A549 (cell line): ENCODE results near the gene ROR2. TPM values are rescaled to one million over a fixed set of nuclear protein-coding genes. Genes with fewer than 3 reads are reported as not detected.

Experiments used
- ATAC-seq, 2 experiments: fragments of 200-7000 bp in 1 of 2; fragments of >200 bp in 1 of 2; cut with Nextera tagmentation in 1 of 2; cut with Tn5 transposase in 1 of 2; 3 replicates each; pipeline versions ENCODE4 v1.8.0 to v1.9.1; 2018 to 2020; ENCODE audit warnings: mild to moderate bottlenecking in 1 of 2, moderate library complexity in 1 of 2
- CTCF ChIA-PET: fragments of 300-600 bp; sonication (Branson Sonifier 250); formaldehyde crosslinking; extraction: SDS; loops from one replicate; lab custom pipeline; 2021; ENCODE audit warnings: antibody characterized with exemption, inconsistent platforms; lab: Yijun Ruan, JAX
- POLR2A ChIA-PET: fragments of 350-600 bp; formaldehyde crosslinking; extraction: SDS; loops from one replicate; lab custom pipeline; 2021; ENCODE audit warnings: antibody characterized with exemption, inconsistent platforms; lab: Yijun Ruan, JAX
- DNase-seq, 2 experiments: peaks; one replicate each; pipeline versions ENCODE4 v3.0.0 to v3.0.0-alpha.2; 2011 to 2016; ENCODE audit warnings: low read depth in 1 of 2, low spot score in 1 of 2
- FAIRE-seq: peaks from 2 replicates; lab custom pipeline; 2011; peaks lifted over from hg19 to GRCh38; lab: Jason Lieb, UNC
- H3K27ac ChIP-seq, 2 experiments: fragments of >200 bp; sonication (Bioruptor Twin); formaldehyde crosslinking; 3 replicates each; pipeline ENCODE4 v1.5.1; 2016 to 2017
- H3K4me1 ChIP-seq: fragments of >200 bp; sonication (Bioruptor Twin); formaldehyde crosslinking; 3 replicates; pipeline ENCODE4 v1.6.1; 2016
- H3K4me2 ChIP-seq: fragments of >200 bp; sonication (Bioruptor Twin); formaldehyde crosslinking; 3 replicates; pipeline ENCODE4 v1.6.1; 2016
- H3K4me3 ChIP-seq: fragments of >200 bp; sonication (Bioruptor Twin); formaldehyde crosslinking; 3 replicates; pipeline ENCODE4 v1.5.1; 2016
- H3K9me3 ChIP-seq: fragments of >200 bp; sonication (Bioruptor Twin); formaldehyde crosslinking; 3 replicates; pipeline ENCODE4 v1.6.1; 2016
- BCL3 ChIP-seq: fragments of >200 bp; sonication (Bioruptor Twin); formaldehyde crosslinking; IDR thresholded peaks from 3 replicates; pipeline ENCODE4 v1.6.1; 2016
- CEBPB ChIP-seq, 2 experiments: fragments of >200 bp in 1 of 2; sonication (Bioruptor Twin) in 1 of 2; formaldehyde crosslinking in 1 of 2; IDR thresholded peaks; 2 replicates each; pipeline ENCODE4 v1.6.1; 2012 to 2016
- CTCF ChIP-seq: fragments of >200 bp; sonication (Bioruptor Twin); formaldehyde crosslinking; IDR thresholded peaks from 3 replicates; pipeline ENCODE4 v1.5.1; 2016
- EP300 ChIP-seq, 2 experiments: fragments of >200 bp; sonication (Bioruptor Twin); formaldehyde crosslinking; IDR thresholded peaks; 2 replicates in 1 of 2; 3 replicates in 1 of 2; pipeline ENCODE4 v1.6.1; 2016 to 2017
- ESRRA ChIP-seq: fragments of 150-350 bp; IDR thresholded peaks from 2 replicates; pipeline ENCODE4 v1.6.1; 2014; ENCODE audit warnings: mild to moderate bottlenecking, low read length, borderline replicate concordance
- FOSB ChIP-seq: fragments of 250-450 bp; sonication (Bioruptor Pico); IDR thresholded peaks from 2 replicates; pipeline ENCODE4 v1.5.0; 2020; ENCODE audit warnings: mild to moderate bottlenecking, moderate library complexity
- FOSL2 ChIP-seq, 2 experiments: fragments of 450-650 bp in 1 of 2; fragments of >200 bp in 1 of 2; sonication (Bioruptor Twin) in 1 of 2; formaldehyde crosslinking; IDR thresholded peaks; 2 replicates each; pipeline versions ENCODE4 v1.5.0 to v1.6.1; 2016 to 2020; ENCODE audit warnings: mild to moderate bottlenecking in 1 of 2, moderate library complexity in 1 of 2
- FOXS1 ChIP-seq: fragments of 250-450 bp; sonication (Bioruptor Pico); IDR thresholded peaks from 2 replicates; pipeline ENCODE4 v1.5.0; 2020; ENCODE audit warnings: mild to moderate bottlenecking, moderate library complexity
- HES2 ChIP-seq: fragments of >200 bp; sonication (Bioruptor Twin); formaldehyde crosslinking; IDR thresholded peaks from 2 replicates; pipeline ENCODE4 v1.6.1; 2016
- HOXA7 ChIP-seq: fragments of 250-450 bp; sonication (Bioruptor Pico); IDR thresholded peaks from 2 replicates; pipeline ENCODE4 v1.5.0; 2020; ENCODE audit warnings: mild to moderate bottlenecking, moderate library complexity
- HOXB13 ChIP-seq: fragments of 250-450 bp; sonication (Bioruptor Pico); IDR thresholded peaks from 2 replicates; pipeline ENCODE4 v1.5.0; 2020; ENCODE audit warnings: low read depth, mild to moderate bottlenecking, moderate library complexity
- HOXB5 ChIP-seq: fragments of 250-450 bp; sonication (Bioruptor Pico); IDR thresholded peaks from 2 replicates; pipeline ENCODE4 v1.5.0; 2020; ENCODE audit warnings: mild to moderate bottlenecking, moderate library complexity
- JUN ChIP-seq, 2 experiments: fragments of >200 bp; sonication (Bioruptor Twin); formaldehyde crosslinking; IDR thresholded peaks; 2 replicates in 1 of 2; 3 replicates in 1 of 2; pipeline ENCODE4 v1.6.1; 2016 to 2017
- JUNB ChIP-seq: fragments of >200 bp; sonication (Bioruptor Twin); formaldehyde crosslinking; IDR thresholded peaks from 2 replicates; pipeline ENCODE4 v1.6.1; 2016
- KDM1A ChIP-seq: fragments of 200-600 bp; sonication (generic); IDR thresholded peaks from 2 replicates; pipeline ENCODE4 v1.6.1; 2016; ENCODE audit warnings: low read depth, mild to moderate bottlenecking
- KDM5A ChIP-seq: fragments of 200-600 bp; sonication (generic); IDR thresholded peaks from 2 replicates; pipeline ENCODE4 v1.6.1; 2016; ENCODE audit warnings: antibody characterized with exemption, mild to moderate bottlenecking
- MAFK ChIP-seq: fragments of 450-650 bp; IDR thresholded peaks from 2 replicates; pipeline ENCODE4 v1.6.1; 2014; ENCODE audit not compliant: partially characterized antibody
- MAX ChIP-seq: IDR thresholded peaks from 2 replicates; pipeline ENCODE4 v1.6.1; 2012
- MAZ ChIP-seq: fragments of 150-350 bp; IDR thresholded peaks from 2 replicates; pipeline ENCODE4 v1.6.1; 2014; ENCODE audit warnings: antibody characterized with exemption, low read depth, low read length, borderline replicate concordance
- MYC ChIP-seq: IDR thresholded peaks from 2 replicates; pipeline ENCODE4 v1.6.1; 2012; ENCODE audit warnings: mild to moderate bottlenecking, inconsistent platforms, low read length, improper control_type of control experiment, borderline replicate concordance
- NPAS2 ChIP-seq: fragments of 250-450 bp; sonication (Bioruptor Pico); IDR thresholded peaks from 2 replicates; pipeline ENCODE4 v1.8.0; 2022; ENCODE audit warnings: mild to moderate bottlenecking, moderate library complexity, borderline replicate concordance
- POLR2AphosphoS2 ChIP-seq: conservative IDR thresholded peaks from 2 replicates; pipeline ENCODE4 v1.6.1; 2012; ENCODE audit warnings: low read length, improper control_type of control experiment, inconsistent platforms
- RCOR1 ChIP-seq: fragments of 150-350 bp; IDR thresholded peaks from 2 replicates; pipeline ENCODE4 v1.6.1; 2014; ENCODE audit warnings: antibody characterized with exemption, low read length, low read depth
- REST ChIP-seq: fragments of 200-600 bp; sonication (generic); IDR thresholded peaks from 2 replicates; pipeline ENCODE4 v1.6.1; 2016; ENCODE audit warnings: antibody characterized with exemption, mild to moderate bottlenecking, moderate library complexity
- RFX5 ChIP-seq: fragments of 450-650 bp; IDR thresholded peaks from 2 replicates; pipeline ENCODE4 v1.7.1; 2014; ENCODE audit warnings: antibody characterized with exemption, mild to moderate bottlenecking, moderate library complexity
- RNF2 ChIP-seq: fragments of 200-600 bp; sonication (generic); IDR thresholded peaks from 2 replicates; pipeline ENCODE4 v1.6.1; 2016; ENCODE audit warnings: low read depth, mild to moderate bottlenecking, antibody characterized with exemption, moderate library complexity, borderline replicate concordance
- SMC3 ChIP-seq: fragments of >200 bp; sonication (Bioruptor Twin); formaldehyde crosslinking; IDR thresholded peaks from 3 replicates; pipeline ENCODE4 v1.6.1; 2018; ENCODE audit warnings: inconsistent platforms
- SREBF2 ChIP-seq: fragments of 450-650 bp; IDR thresholded peaks from 2 replicates; pipeline ENCODE4 v1.6.1; 2014; ENCODE audit warnings: mild to moderate bottlenecking, moderate library complexity
- ZSCAN20 ChIP-seq: fragments of 250-450 bp; sonication (Bioruptor Pico); IDR thresholded peaks from 2 replicates; pipeline ENCODE4 v1.8.0; 2022; ENCODE audit warnings: mild to moderate bottlenecking, moderate library complexity
- WGBS: methylation state at CpG from one replicate; pipeline ENCODE4 v1.1.6; 2017; ENCODE audit errors: missing lambda C conversion rate; 5-methylcytosine and 5-hydroxymethylcytosine counted together
- polyA plus RNA-seq, 4 experiments: library from polyadenylated mRNA; depleted of rRNA in 3 of 4; stranded (reverse); fragments of >200 nt; fragmentation: RNase III in 1 of 4; extraction: RNeasy Plus Mini Kit Qiagen cat#74134 plus additional on column Dnase treatment in 1 of 4; gene quantifications; 2 replicates in 3 of 4; 3 replicates in 1 of 4; pipeline ENCODE4 v1.2.3, GENCODE V29; 2011 to 2017

Gene ROR2
- polyA plus RNA-seq, 2 of the 4 experiments (the other 2 are of a cell fraction) = 0.12 to 0.53 TPM

- Histone ChIP-seq H3K9me3 (no peaks in the 10 kb centered on the region), H3K4me3 (no peak overlapping the region), H3K27ac (no peak overlapping the region)
- WGBS = 22% methylated on average over 5 of the region's 5 CpGs
- POLR2A ChIA-PET = no interaction called here
- no peak for ATAC-seq
- no peak for TF ChIP-seq HOXA7 (CRISPR knock-in tag)
- TF ChIP-seq KDM1A = no peak
- TF ChIP-seq CEBPB (IDR thresholded peaks at IDR 0.05) = no peak
- TF ChIP-seq BCL3 = no peak
- no peak for TF ChIP-seq POLR2AphosphoS2
- TF ChIP-seq HES2 = no peak
- no peak for TF ChIP-seq FOXS1 (CRISPR knock-in tag)
- no peak for TF ChIP-seq MAFK
- TF ChIP-seq HOXB13 (CRISPR knock-in tag) = no peak
- no peak for TF ChIP-seq RNF2
- no peak for TF ChIP-seq SMC3
- TF ChIP-seq MAX = no peak
- no peak for TF ChIP-seq FOSL2 (IDR thresholded peaks at IDR 0.05)
- TF ChIP-seq FOSL2 (CRISPR knock-in tag; IDR thresholded peaks at IDR 0.05) = no peak
- TF ChIP-seq RFX5 = no peak
- TF ChIP-seq HOXB5 (CRISPR knock-in tag) = no peak
- no peak for TF ChIP-seq FOSB (CRISPR knock-in tag)
- no peak for TF ChIP-seq MAZ
- no peak for TF ChIP-seq ZSCAN20 (CRISPR knock-in tag)
- no peak for TF ChIP-seq SREBF2
- no peak for TF ChIP-seq RCOR1
- TF ChIP-seq, all 56 proteins: peak for 0
- H3K4me2 ChIP-seq = no peak overlapping the region
- FAIRE-seq = no peak
- H3K4me1 ChIP-seq = peaks cover 7% of the 10 kb centered on the region; the same call in 1 of the 3 replicates
- CTCF ChIA-PET = interaction anchor here (1.1 to 5.6 kb wide), 7 partner anchors 9 to 219 kb away, joined by 3 to 42 read pairs (median 4); no protein-coding TSS in a partner anchor
- no peak for DNase-seq
Observed at GRCh38 chr9:91946196-91946595, 3.8 kb downstream of the ROR2 start.

GRCh38 chr9:91945277-91946085, 4.5 kb downstream of the ROR2 start:
- FAIRE-seq (no peak), DNase-seq (no peak), ATAC-seq (no peak)
- 24% methylated on average over 10 of the region's 10 CpGs for WGBS
- no peak overlapping the region for H3K27ac ChIP-seq
- ChIA-PET CTCF (interaction anchor here (0.6 to 5.6 kb wide), 12 partner anchors 9 to 218 kb away, joined by 3 to 42 read pairs (median 4); no protein-coding TSS in a partner anchor), POLR2A (no interaction called here)
- H3K4me2 ChIP-seq = no peak overlapping the region
- no peak overlapping the region for H3K4me3 ChIP-seq
- H3K4me1 ChIP-seq = peaks cover 7% of the 10 kb centered on the region; the same call in 1 of the 3 replicates
- H3K9me3 ChIP-seq = no peaks in the 10 kb centered on the region
- no peak for TF ChIP-seq BCL3
- no peak for TF ChIP-seq SREBF2
- no peak for TF ChIP-seq MYC
- no peak for TF ChIP-seq HOXB5 (CRISPR knock-in tag)
- no peak for TF ChIP-seq CTCF
- no peak for TF ChIP-seq EP300 (IDR thresholded peaks at IDR 0.05)
- no peak for TF ChIP-seq REST
- TF ChIP-seq NPAS2 (CRISPR knock-in tag) = no peak
- no peak for TF ChIP-seq JUN (IDR thresholded peaks at IDR 0.05)
- no peak for TF ChIP-seq ESRRA
- no peak for TF ChIP-seq JUNB
- no peak for TF ChIP-seq KDM5A
- no peak for TF ChIP-seq MAX
